Activated CD4-positive, CD25-positive, alpha-beta regulatory T cell treated with anti-CD3 and anti-CD28 coated beads, Interleukin-2, amount 50 U/mL, for 72 hours (primary cell): ENCODE results near the gene SDF4.

Source experiments
- DNase-seq: peaks from one replicate; pipeline ENCODE4 v3.0.0; 2021

The SDF4 gene

GRCh38 chr1:1240822-1241587 lies 9.2 kb upstream of the SDF4 start:
- DNase-seq = no peak

GRCh38 chr1:1240348-1240732 lies 8.5 kb upstream of the SDF4 start:
- no peak for DNase-seq

- no peak for DNase-seq
Observed at GRCh38 chr1:1239614-1240347, 8.0 kb upstream of the SDF4 start.

- DNase-seq = no peak
Observed at GRCh38 chr1:1239227-1239613, 7.4 kb upstream of the SDF4 start.

- DNase-seq = no peak
Observed at GRCh38 chr1:1238702-1239178, 6.9 kb upstream of the SDF4 start.

- DNase-seq = no peak
Observed at GRCh38 chr1:1237874-1238701, 6.3 kb upstream of the SDF4 start.

- DNase-seq = no peak
Observed at GRCh38 chr1:1236945-1237873, 5.4 kb upstream of the SDF4 start.

GRCh38 chr1:1236176-1236763 lies 4.5 kb upstream of the SDF4 start:
- no peak for DNase-seq

- no peak for DNase-seq
Observed at GRCh38 chr1:1235016-1235744, 3.4 kb upstream of the SDF4 start.

GRCh38 chr1:1234180-1234808 lies 2.5 kb upstream of the SDF4 start:
- no peak for DNase-seq

- DNase-seq = no peak
Observed at GRCh38 chr1:1233567-1233892, 1.7 kb upstream of the SDF4 start.

GRCh38 chr1:1232796-1233566 lies 1.2 kb upstream of the SDF4 start:
- DNase-seq = no peak

GRCh38 chr1:1232208-1232795 lies 501 bp upstream of the SDF4 start, which contains the start of gene B3GALT6:
TSS of gene B3GALT6 (plus strand) at chr1:1232237. CDS start at chr1:1232279, 42 bp downstream.
- DNase-seq = no peak

- no peak for DNase-seq
Observed at GRCh38 chr1:1230656-1231399, 973 bp downstream of the SDF4 start.

GRCh38 chr1:1229770-1230169 lies 2.0 kb downstream of the SDF4 start:
- DNase-seq = no peak

- no peak for DNase-seq
Observed at GRCh38 chr1:1228596-1229321, 3.0 kb downstream of the SDF4 start.

GRCh38 chr1:1228187-1228586 lies 3.6 kb downstream of the SDF4 start:
- DNase-seq = no peak

GRCh38 chr1:1227386-1227785 lies 4.4 kb downstream of the SDF4 start:
- DNase-seq = no peak
